GM21367 (cell line): ENCODE results near the gene MC1R.
"Not testable (repeated sequence)": the region's sequence is repeated elsewhere in the genome, so short reads cannot be mapped to it uniquely, and the experiment has no call there.

Experiments used
- ATAC-seq: cut with Tn5 transposase; IDR thresholded peaks from one replicate; pipeline ENCODE4 v1.9.1; 2021; ENCODE audit not compliant: unreplicated experiment

The MC1R gene

GRCh38 chr16:89958068-89958467 lies 39.4 kb downstream of the MC1R start:
- ATAC-seq, result no peak

GRCh38 chr16:89958596-89958995 lies 39.9 kb downstream of the MC1R start:
- no peak for ATAC-seq

- ATAC-seq, result no peak
Observed at GRCh38 chr16:89960966-89961365, 42.3 kb downstream of the MC1R start.

- ATAC-seq, result no peak
Observed at GRCh38 chr16:89961920-89962319, 43.3 kb downstream of the MC1R start.

- no peak for ATAC-seq
Observed at GRCh38 chr16:89962754-89963498, 44.3 kb downstream of the MC1R start.

- no peak for ATAC-seq
Observed at GRCh38 chr16:89964201-89964600, 45.5 kb downstream of the MC1R start.

GRCh38 chr16:89965447-89966225 lies 47.0 kb downstream of the MC1R start:
- no peak for ATAC-seq

- ATAC-seq, result no peak
Observed at GRCh38 chr16:89966756-89967155, 48.1 kb downstream of the MC1R start.

- ATAC-seq, result not testable (repeated sequence)
Observed at GRCh38 chr16:89967436-89967835, 48.8 kb downstream of the MC1R start.

GRCh38 chr16:89968074-89968473 lies 49.4 kb downstream of the MC1R start:
- ATAC-seq, result not testable (repeated sequence)

- ATAC-seq, result no peak
Observed at GRCh38 chr16:89969741-89970410, 51.2 kb downstream of the MC1R start.
